Bronchial epithelial cell (primary cell): ENCODE results near the gene LIPC. TPM values are rescaled to one million over a fixed set of nuclear protein-coding genes. Genes with fewer than 3 reads are reported as not detected.
A peak's percentile ranks its signal among the peaks of the same experiment; 100 is the strongest.

Experiments
- DNase-seq: peaks from one replicate; pipeline ENCODE4 v3.0.0-alpha.2; 2010; ENCODE audit warnings: low read depth
- FAIRE-seq: peaks from 2 replicates; lab custom pipeline; 2011; peaks lifted over from hg19 to GRCh38; lab: Jason Lieb, UNC
- H3K27me3 ChIP-seq: 2 replicates; pipeline ENCODE4 v1.5.1; 2011; ENCODE audit warnings: low read length; ENCODE audit not compliant: control insufficient read depth, insufficient read depth
- H3K36me3 ChIP-seq: 2 replicates; pipeline ENCODE4 v1.5.1; 2011; ENCODE audit warnings: low read length; ENCODE audit not compliant: control insufficient read depth, insufficient read depth
- H3K4me3 ChIP-seq: 2 replicates; pipeline ENCODE4 v1.5.1; 2011; ENCODE audit warnings: mild to moderate bottlenecking, low read depth, low read length, control low read depth
- CTCF ChIP-seq: IDR thresholded peaks from 2 replicates; pipeline ENCODE4 v1.5.1; 2011; ENCODE audit warnings: mild to moderate bottlenecking, moderate library complexity, low read length, control low read depth, inconsistent platforms; ENCODE audit not compliant: insufficient read depth, severe bottlenecking
- total RNA-seq: library from RNA; depleted of rRNA; stranded (reverse); fragments of >200 nt; gene quantifications from 2 replicates; pipeline ENCODE4 v1.2.1, GENCODE V29; 2014

LIPC gene
- total RNA-seq, 1 donor from 2014 or later, result 0.26 TPM

GRCh38 chr15:58392611-58393161, 39.1 kb upstream of the LIPC start:
- Histone ChIP-seq H3K36me3 (no peaks in the 10 kb centered on the region), H3K27me3 (no peaks in the 10 kb centered on the region), H3K4me3 (no peak overlapping the region)
- TF ChIP-seq CTCF, result no peak
- DNase-seq (no peak), FAIRE-seq (no peak)

GRCh38 chr15:58393241-58393662, 38.5 kb upstream of the LIPC start:
- FAIRE-seq (no peak), DNase-seq (no peak)
- Histone ChIP-seq H3K27me3 (no peaks in the 10 kb centered on the region), H3K4me3 (no peak overlapping the region), H3K36me3 (no peaks in the 10 kb centered on the region)
- no peak for TF ChIP-seq CTCF

DNA sequence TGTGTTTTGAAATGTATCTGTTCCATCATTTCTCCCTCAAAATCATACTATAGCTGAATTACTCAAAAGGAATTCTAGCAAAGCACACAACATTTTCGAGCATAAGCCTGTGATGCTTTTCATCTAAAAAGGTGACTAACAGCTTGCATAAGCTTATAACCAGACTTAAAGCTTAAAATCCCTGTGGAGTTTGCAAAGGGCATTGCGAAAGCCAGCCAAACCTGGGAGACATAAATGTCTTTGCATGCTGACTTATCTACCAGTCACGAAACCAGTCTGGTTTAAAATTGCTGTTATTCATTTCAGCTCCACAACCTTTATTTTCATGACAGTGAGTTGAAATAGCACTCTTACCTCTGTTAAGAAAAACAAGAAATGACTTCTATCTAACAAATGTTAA, 35.6 kb upstream of the LIPC start:
- no peak overlapping the region for H3K4me3 ChIP-seq
- no peak for TF ChIP-seq CTCF
- no peak for FAIRE-seq
- H3K27me3 ChIP-seq, result no peaks in the 10 kb centered on the region
- DNase-seq, result peak; percentile 97
- no peaks in the 10 kb centered on the region for H3K36me3 ChIP-seq

GRCh38 chr15:58398071-58398470, 33.7 kb upstream of the LIPC start:
- no peak for FAIRE-seq
- DNase-seq, result no peak
- Histone ChIP-seq H3K36me3 (no peaks in the 10 kb centered on the region), H3K4me3 (no peak overlapping the region), H3K27me3 (no peaks in the 10 kb centered on the region)
- TF ChIP-seq CTCF, result no peak

GRCh38 chr15:58398643-58399042, 33.1 kb upstream of the LIPC start:
- TF ChIP-seq CTCF, result no peak
- no peak overlapping the region for H3K4me3 ChIP-seq
- no peaks in the 10 kb centered on the region for H3K27me3 ChIP-seq
- FAIRE-seq (no peak), DNase-seq (no peak)
- no peaks in the 10 kb centered on the region for H3K36me3 ChIP-seq

- no peak for FAIRE-seq
- DNase-seq, result no peak
- TF ChIP-seq CTCF, result no peak
- H3K4me3 ChIP-seq, result no peak overlapping the region
- no peaks in the 10 kb centered on the region for H3K27me3 ChIP-seq
- H3K36me3 ChIP-seq, result no peaks in the 10 kb centered on the region
Observed at GRCh38 chr15:58399739-58400138, 32.1 kb upstream of the LIPC start.
